Calu3 (cell line): Measurements from ENCODE around the gene MED23. TPM values are rescaled to one million over a fixed set of nuclear protein-coding genes. Genes with fewer than 3 reads are reported as not detected.
A peak's percentile ranks its signal among the peaks of the same experiment; 100 is the strongest.

ENCODE experiments used
- BruUV-seq: library from RNA; stranded (reverse); fragments of 400-500 nt; replicated peaks from 2 replicates; lab custom pipeline; 2021; lab: Mats Ljungman, UMichigan
- CTCF ChIA-PET: fragments of 300-600 bp; sonication (Branson Sonifier 250); formaldehyde crosslinking; loops from one replicate; lab custom pipeline; 2022; ENCODE audit warnings: antibody characterized with exemption; lab: Charles Lee
- DNase-seq: peaks from one replicate; pipeline ENCODE4 v3.0.0; 2022
- H3K27ac Mint-ChIP-seq: one replicate; pipeline ENCODE4 v1.8.0; 2022; ENCODE audit warnings: mixed read lengths; ENCODE audit not compliant: unreplicated experiment
- H3K27me3 Mint-ChIP-seq: one replicate; pipeline ENCODE4 v1.8.0; 2022; ENCODE audit warnings: mixed read lengths; ENCODE audit not compliant: unreplicated experiment
- H3K36me3 Mint-ChIP-seq: one replicate; pipeline ENCODE4 v1.8.0; 2022; ENCODE audit warnings: mild to moderate bottlenecking, moderate library complexity, mixed read lengths; ENCODE audit not compliant: insufficient read depth, unreplicated experiment
- H3K4me1 Mint-ChIP-seq: one replicate; pipeline ENCODE4 v1.8.0; 2022; ENCODE audit warnings: mild to moderate bottlenecking, low read depth, mixed read lengths; ENCODE audit not compliant: unreplicated experiment
- H3K4me3 Mint-ChIP-seq: one replicate; pipeline ENCODE4 v1.8.0; 2022; ENCODE audit warnings: mild to moderate bottlenecking, low read depth, moderate library complexity, mixed read lengths; ENCODE audit not compliant: unreplicated experiment
- H3K9me3 Mint-ChIP-seq: one replicate; pipeline ENCODE4 v1.8.0; 2022; ENCODE audit warnings: low read depth, mixed read lengths; ENCODE audit not compliant: unreplicated experiment
- CTCF ChIP-seq: fragments of 200-600 bp; IDR thresholded peaks from one replicate; pipeline ENCODE4 v1.8.0; 2022; ENCODE audit warnings: antibody characterized with exemption; ENCODE audit not compliant: unreplicated experiment
- intact Hi-C: fragments of 100-400 bp; cut with micrococcal nuclease; formaldehyde crosslinking; loops from one replicate; pipeline ENCODE4 v1.10.0; 2022; ENCODE audit not compliant: unreplicated experiment
- total RNA-seq: library from RNA; stranded (reverse); gene quantifications from 2 replicates; pipeline ENCODE4 v1.2.3, GENCODE V29; 2022

MED23 gene
- total RNA-seq, 1 experiment from 2014 or later, result 31.0 TPM

DNA sequence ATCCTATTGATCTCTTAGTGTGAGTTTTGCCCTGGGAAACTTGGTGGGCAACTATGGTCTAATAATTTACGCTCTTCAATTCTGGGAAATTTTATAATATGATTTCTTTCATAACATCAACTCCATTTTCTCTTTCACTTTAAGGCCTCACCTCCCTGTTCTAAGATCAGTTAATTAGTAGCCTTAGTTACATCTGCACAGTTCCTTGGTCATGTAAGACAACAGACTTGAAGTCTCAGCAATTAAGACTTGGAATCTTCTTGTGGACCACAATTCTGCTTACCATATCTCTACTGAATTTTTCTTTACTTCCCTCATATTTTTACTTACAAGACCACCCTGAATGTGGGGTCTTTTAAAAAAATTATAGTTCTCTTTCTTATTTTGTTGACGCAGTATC lies 17.8 kb upstream of the MED23 start:
- Mint-ChIP-seq H3K9me3 (no peaks in the 10 kb centered on the region), H3K36me3 (no peaks in the 10 kb centered on the region), H3K4me1 (no peaks in the 10 kb centered on the region), H3K27me3 (no peaks in the 10 kb centered on the region), H3K27ac (no peak overlapping the region), H3K4me3 (no peak overlapping the region)
- TF ChIP-seq CTCF, result no peak
- intact Hi-C loops, result no loop called here
- DNase-seq, result no peak
- CTCF ChIA-PET, result no interaction called here
- no TSS peak for BruUV-seq

DNA sequence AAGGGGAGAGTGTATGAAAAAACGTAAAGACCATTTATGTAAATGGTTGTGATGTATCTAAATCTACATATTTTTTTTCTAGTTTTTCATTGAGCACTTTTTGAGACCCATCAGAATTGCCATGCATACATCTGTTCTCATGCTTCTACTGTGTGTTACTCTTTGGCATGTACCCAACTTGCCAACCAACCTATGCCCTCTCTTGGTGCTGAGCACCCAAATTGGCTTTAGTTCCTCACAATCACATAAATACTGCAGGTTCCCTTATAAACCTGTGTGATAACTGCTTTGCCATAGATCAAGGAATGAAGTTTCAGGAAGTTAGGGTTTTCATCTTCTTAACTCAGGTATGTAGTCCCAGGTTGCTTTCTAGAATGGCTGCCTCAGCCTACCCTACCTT lies 16.9 kb upstream of the MED23 start:
- no peaks in the 10 kb centered on the region for H3K27me3 Mint-ChIP-seq
- no peak overlapping the region for H3K4me3 Mint-ChIP-seq
- H3K4me1 Mint-ChIP-seq, result no peaks in the 10 kb centered on the region
- H3K27ac Mint-ChIP-seq, result no peak overlapping the region
- intact Hi-C loops, result no loop called here
- no TSS peak for BruUV-seq
- no peak for DNase-seq
- TF ChIP-seq CTCF, result no peak
- H3K9me3 Mint-ChIP-seq, result no peaks in the 10 kb centered on the region
- H3K36me3 Mint-ChIP-seq, result no peaks in the 10 kb centered on the region
- CTCF ChIA-PET, result no interaction called here

GRCh38 chr6:131643855-131644460 lies 15.9 kb upstream of the MED23 start:
- no peaks in the 10 kb centered on the region for H3K36me3 Mint-ChIP-seq
- no TSS peak for BruUV-seq
- intact Hi-C loops, result no loop called here
- CTCF ChIA-PET, result no interaction called here
- no peaks in the 10 kb centered on the region for H3K27me3 Mint-ChIP-seq
- no peak for TF ChIP-seq CTCF
- H3K27ac Mint-ChIP-seq, result no peak overlapping the region
- H3K4me3 Mint-ChIP-seq, result no peak overlapping the region
- no peaks in the 10 kb centered on the region for H3K9me3 Mint-ChIP-seq
- DNase-seq, result no peak
- H3K4me1 Mint-ChIP-seq, result no peaks in the 10 kb centered on the region

DNA sequence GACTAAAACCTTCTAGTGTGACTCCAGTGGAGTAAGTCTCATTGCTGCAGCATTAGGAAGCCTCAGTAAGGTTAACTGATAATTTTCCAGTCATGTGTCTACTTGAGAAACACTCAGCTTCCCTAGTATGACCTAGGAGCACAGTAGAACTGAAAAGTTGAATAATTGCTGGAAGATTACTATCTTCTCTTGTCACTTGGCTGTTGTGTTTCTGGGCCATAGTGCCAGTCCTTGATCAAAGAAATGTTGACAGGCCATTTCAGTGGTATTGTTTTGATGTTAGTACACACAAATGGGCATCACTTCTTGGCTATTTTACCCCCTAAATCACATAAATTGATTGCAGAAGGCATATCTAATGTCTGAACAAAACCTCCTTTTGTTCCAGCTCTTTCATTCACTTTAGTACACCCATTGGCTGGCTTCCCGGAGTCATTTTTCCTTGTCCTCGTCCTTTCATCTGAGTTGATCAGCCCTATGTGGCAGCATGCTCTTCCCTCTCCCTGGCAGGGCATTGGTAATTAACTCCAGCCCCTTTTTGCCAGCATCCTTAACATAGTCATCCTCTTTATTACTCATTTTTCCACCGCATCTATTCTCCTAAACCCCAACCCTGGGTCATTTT lies 15.1 kb upstream of the MED23 start:
- Mint-ChIP-seq H3K27me3 (no peaks in the 10 kb centered on the region), H3K36me3 (no peaks in the 10 kb centered on the region), H3K4me1 (no peaks in the 10 kb centered on the region), H3K27ac (no peak overlapping the region), H3K4me3 (no peak overlapping the region), H3K9me3 (no peaks in the 10 kb centered on the region)
- BruUV-seq, result no TSS peak
- intact Hi-C loops, result no loop called here
- TF ChIP-seq CTCF, result no peak
- CTCF ChIA-PET, result no interaction called here
- peak; percentile 23 for DNase-seq
